ENCODE data around the gene ZNF805.

The ZNF805 gene

DNA sequence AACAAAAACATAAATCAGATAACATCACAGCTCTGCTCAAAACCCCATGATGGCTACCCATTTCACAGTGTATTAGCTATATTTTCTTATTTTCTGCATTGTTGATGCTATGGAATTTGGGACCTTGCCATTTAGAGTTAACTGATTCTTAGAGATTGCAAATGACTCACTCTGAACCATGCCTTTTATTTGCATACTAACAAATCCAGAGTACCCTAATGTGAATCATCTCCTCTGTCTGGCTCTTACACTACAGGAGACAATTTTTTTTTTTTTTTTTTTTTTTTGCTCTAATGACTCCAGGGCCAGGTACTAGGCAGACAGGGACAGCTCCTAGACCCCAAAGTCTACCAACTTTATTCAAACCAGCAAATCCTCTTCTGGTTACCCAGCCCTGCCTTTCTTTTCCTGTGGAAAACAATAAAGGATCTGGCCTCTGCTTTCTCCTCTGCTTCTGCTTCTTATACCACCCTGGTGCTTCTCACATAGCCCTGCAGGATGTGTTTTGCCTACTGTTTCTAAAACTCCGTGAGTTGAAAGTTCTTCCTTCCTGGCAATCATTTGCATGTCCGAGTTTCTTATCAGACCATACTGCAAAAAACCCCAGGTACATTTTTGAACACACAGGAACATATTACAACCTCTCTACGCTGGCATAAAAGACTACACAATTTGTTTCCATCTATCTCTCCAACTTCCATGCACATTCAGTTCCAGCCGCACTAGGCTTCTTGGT is 29.3 kb downstream of the ZNF805 start:
- H3F3A ChIP-seq (ENCODE audit: insufficient read depth, low read length): no peaks in the 10 kb centered on the region
- H3K9ac ChIP-seq (ENCODE audit: low read length): no peak overlapping the region
- no peaks in the 10 kb centered on the region for H3K27me3 ChIP-seq (ENCODE audit: insufficient read depth, low read length)
- H3K9me3 ChIP-seq (ENCODE audit: low read length): no peaks in the 10 kb centered on the region
- no peaks in the 10 kb centered on the region for H4K20me1 ChIP-seq (ENCODE audit: insufficient read depth, low read length)
- peak overlapping the region; percentile 70; the same call in 1 of the 2 replicates for H2AFZ ChIP-seq (ENCODE audit: low read length)
- TF ChIP-seq, protein P1, sequence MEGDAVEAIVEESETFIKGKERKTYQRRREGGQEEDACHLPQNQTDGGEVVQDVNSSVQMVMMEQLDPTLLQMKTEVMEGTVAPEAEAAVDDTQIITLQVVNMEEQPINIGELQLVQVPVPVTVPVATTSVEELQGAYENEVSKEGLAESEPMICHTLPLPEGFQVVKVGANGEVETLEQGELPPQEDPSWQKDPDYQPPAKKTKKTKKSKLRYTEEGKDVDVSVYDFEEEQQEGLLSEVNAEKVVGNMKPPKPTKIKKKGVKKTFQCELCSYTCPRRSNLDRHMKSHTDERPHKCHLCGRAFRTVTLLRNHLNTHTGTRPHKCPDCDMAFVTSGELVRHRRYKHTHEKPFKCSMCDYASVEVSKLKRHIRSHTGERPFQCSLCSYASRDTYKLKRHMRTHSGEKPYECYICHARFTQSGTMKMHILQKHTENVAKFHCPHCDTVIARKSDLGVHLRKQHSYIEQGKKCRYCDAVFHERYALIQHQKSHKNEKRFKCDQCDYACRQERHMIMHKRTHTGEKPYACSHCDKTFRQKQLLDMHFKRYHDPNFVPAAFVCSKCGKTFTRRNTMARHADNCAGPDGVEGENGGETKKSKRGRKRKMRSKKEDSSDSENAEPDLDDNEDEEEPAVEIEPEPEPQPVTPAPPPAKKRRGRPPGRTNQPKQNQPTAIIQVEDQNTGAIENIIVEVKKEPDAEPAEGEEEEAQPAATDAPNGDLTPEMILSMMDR (IDR thresholded peaks at IDR 0.05; ENCODE audit: low read length): no peak
- TF ChIP-seq EZH2 (IDR thresholded peaks at IDR 0.05; ENCODE audit: borderline replicate concordance, low read length): no peak
- no peaks in the 10 kb centered on the region for H3K9me2 ChIP-seq (ENCODE audit: low read depth, low read length)
- peak overlapping the region; percentile 7 for H3K4me3 ChIP-seq (ENCODE audit: low read depth, low read length, poor library complexity, severe bottlenecking)
- peak overlapping the region; percentile 62 for H3K27ac ChIP-seq (ENCODE audit: low read depth, low read length, poor library complexity, severe bottlenecking)
- peak overlapping the region; percentile 45 for H3K4me2 ChIP-seq (ENCODE audit: low read length)
- peaks cover 10% of the 10 kb centered on the region for H3K4me1 ChIP-seq (ENCODE audit: insufficient read depth, low read length, severe bottlenecking)
- no peaks in the 10 kb centered on the region for H3K79me2 ChIP-seq (ENCODE audit: insufficient read depth, low read length)
- peaks cover 20% of the 10 kb centered on the region for H3K36me3 ChIP-seq (ENCODE audit: insufficient read depth, low read length)

GRCh38 chr19:57271280-57271679 is 30.8 kb downstream of the ZNF805 start:
- H3K27me3 ChIP-seq (ENCODE audit: insufficient read depth, low read length): no peaks in the 10 kb centered on the region
- no peaks in the 10 kb centered on the region for H3F3A ChIP-seq (ENCODE audit: insufficient read depth, low read length)
- no peak overlapping the region for H3K4me3 ChIP-seq (ENCODE audit: low read depth, low read length, poor library complexity, severe bottlenecking)
- H3K9me3 ChIP-seq (ENCODE audit: low read length): no peaks in the 10 kb centered on the region
- no peak overlapping the region for H2AFZ ChIP-seq (ENCODE audit: low read length)
- peaks cover 19% of the 10 kb centered on the region for H3K36me3 ChIP-seq (ENCODE audit: insufficient read depth, low read length)
- no peak overlapping the region for H3K9ac ChIP-seq (ENCODE audit: low read length)
- no peaks in the 10 kb centered on the region for H3K9me2 ChIP-seq (ENCODE audit: low read depth, low read length)
- no peaks in the 10 kb centered on the region for H4K20me1 ChIP-seq (ENCODE audit: insufficient read depth, low read length)
- H3K79me2 ChIP-seq (ENCODE audit: insufficient read depth, low read length): no peaks in the 10 kb centered on the region
- no peak overlapping the region for H3K27ac ChIP-seq (ENCODE audit: low read depth, low read length, poor library complexity, severe bottlenecking)
- H3K4me2 ChIP-seq (ENCODE audit: low read length): no peak overlapping the region
- H3K4me1 ChIP-seq (ENCODE audit: insufficient read depth, low read length, severe bottlenecking): peaks cover 10% of the 10 kb centered on the region
- TF ChIP-seq, protein P1 (IDR thresholded peaks at IDR 0.05; ENCODE audit: low read length): no peak
- no peak for TF ChIP-seq EZH2 (IDR thresholded peaks at IDR 0.05; ENCODE audit: borderline replicate concordance, low read length)

GRCh38 chr19:57273014-57273413 is 32.6 kb downstream of the ZNF805 start:
- Histone ChIP-seq H2AFZ (ENCODE audit: low read length) (no peak overlapping the region), H3K9ac (ENCODE audit: low read length) (no peak overlapping the region), H3K79me2 (ENCODE audit: insufficient read depth, low read length) (no peaks in the 10 kb centered on the region), H3K27ac (ENCODE audit: low read depth, low read length, poor library complexity, severe bottlenecking) (no peak overlapping the region), H3K4me2 (ENCODE audit: low read length) (no peak overlapping the region), H3K9me3 (ENCODE audit: low read length) (no peaks in the 10 kb centered on the region), H3K4me3 (ENCODE audit: low read depth, low read length, poor library complexity, severe bottlenecking) (no peak overlapping the region), H3K9me2 (ENCODE audit: low read depth, low read length) (no peaks in the 10 kb centered on the region), H4K20me1 (ENCODE audit: insufficient read depth, low read length) (no peaks in the 10 kb centered on the region), H3F3A (ENCODE audit: insufficient read depth, low read length) (no peaks in the 10 kb centered on the region), H3K36me3 (ENCODE audit: insufficient read depth, low read length) (peaks cover 14% of the 10 kb centered on the region), H3K4me1 (ENCODE audit: insufficient read depth, low read length, severe bottlenecking) (peaks cover 10% of the 10 kb centered on the region), H3K27me3 (ENCODE audit: insufficient read depth, low read length) (no peaks in the 10 kb centered on the region)
- no peak for TF ChIP-seq EZH2 (IDR thresholded peaks at IDR 0.05; ENCODE audit: borderline replicate concordance, low read length)
- TF ChIP-seq, protein P1 (IDR thresholded peaks at IDR 0.05; ENCODE audit: low read length): no peak

Data from OCI-LY1 (cell line).